SK-N-MC (cell line): Measurements from ENCODE around the gene CELA2A.
"Not testable (repeated sequence)": the region's sequence is repeated elsewhere in the genome, so short reads cannot be mapped to it uniquely, and the experiment has no call there.

Experiments used
- DNase-seq: peaks from one replicate; pipeline ENCODE4 v3.0.0-alpha.2; 2011; ENCODE audit warnings: low read depth, low spot score
- H3K27ac ChIP-seq: fragments of 200-600 bp; sonication (generic); 2 replicates; pipeline ENCODE4 v1.5.1; 2016; ENCODE audit warnings: mixed run types
- H3K36me3 ChIP-seq: fragments of 200-600 bp; sonication (generic); 2 replicates; pipeline ENCODE4 v1.6.1; 2017; ENCODE audit warnings: antibody characterized with exemption, low read length, mixed read lengths; ENCODE audit not compliant: insufficient read depth
- H3K4me3 ChIP-seq: fragments of 200-600 bp; sonication (generic); 2 replicates; pipeline ENCODE4 v1.5.1; 2016
- H3K9ac ChIP-seq: fragments of 200-600 bp; sonication (generic); 2 replicates; pipeline ENCODE4 v1.8.0; 2017; ENCODE audit warnings: mixed run types, mixed read lengths; ENCODE audit not compliant: insufficient read length
- H3K9me3 ChIP-seq: fragments of 200-600 bp; sonication (generic); 2 replicates; pipeline ENCODE4 v1.6.1; 2017; ENCODE audit warnings: low read depth, mild to moderate bottlenecking, antibody characterized with exemption, low read length, moderate library complexity, mixed read lengths
- EZH2 ChIP-seq: fragments of 200-600 bp; sonication (generic); IDR thresholded peaks from one replicate; pipeline ENCODE4 v1.6.1; 2017; ENCODE audit warnings: antibody characterized with exemption
- FOXP2 ChIP-seq: optimal IDR thresholded peaks from 2 replicates; pipeline ENCODE3; 2011; ENCODE audit warnings: mild to moderate bottlenecking, moderate library complexity; ENCODE audit not compliant: insufficient read depth; ENCODE audit errors: extremely low read length, control extremely low read depth
- POLR2AphosphoS5 ChIP-seq: IDR thresholded peaks from 2 replicates; pipeline ENCODE4 v1.6.1; 2012; ENCODE audit warnings: mild to moderate bottlenecking, low read depth, low read length, borderline replicate concordance

Gene CELA2A

DNA sequence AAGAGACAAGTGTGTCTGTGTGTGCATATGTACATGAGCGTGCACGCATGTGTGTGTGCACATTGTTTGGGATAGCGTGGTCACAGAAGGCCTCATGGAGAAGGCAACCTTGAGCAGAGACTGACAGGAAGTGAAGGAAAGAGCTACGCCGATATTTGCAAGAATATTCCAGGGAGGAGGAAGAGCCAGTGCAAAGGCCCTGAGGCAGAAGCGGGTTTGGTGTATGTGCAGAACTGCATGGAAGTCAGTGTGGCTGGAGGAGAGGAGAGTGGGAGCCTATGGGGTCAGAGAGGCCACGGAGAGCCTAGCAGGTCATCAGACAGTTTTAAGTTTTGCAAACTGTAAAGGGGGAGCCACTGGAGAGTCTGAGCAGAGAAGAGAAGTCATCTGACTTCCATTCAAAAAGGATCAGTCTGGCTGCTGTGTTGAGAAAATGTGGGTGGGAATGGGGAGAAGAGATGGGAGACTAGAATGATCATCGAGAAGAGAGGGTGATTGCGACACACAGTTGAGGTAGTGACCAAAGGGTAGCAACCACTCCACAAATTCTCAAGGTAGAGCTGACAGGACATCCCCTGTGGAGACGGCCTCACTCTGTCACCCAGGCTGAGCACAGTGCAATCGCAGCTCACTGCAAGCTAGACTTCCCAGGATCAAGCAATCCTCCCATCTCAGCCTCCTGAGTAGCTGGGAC, 23.3 kb downstream of the CELA2A start:
- Histone ChIP-seq H3K36me3 (no peaks in the 10 kb centered on the region), H3K9ac (no peak overlapping the region), H3K9me3 (no peaks in the 10 kb centered on the region), H3K4me3 (no peak overlapping the region), H3K27ac (no peak overlapping the region)
- no peak for TF ChIP-seq POLR2AphosphoS5
- DNase-seq: no peak

DNA sequence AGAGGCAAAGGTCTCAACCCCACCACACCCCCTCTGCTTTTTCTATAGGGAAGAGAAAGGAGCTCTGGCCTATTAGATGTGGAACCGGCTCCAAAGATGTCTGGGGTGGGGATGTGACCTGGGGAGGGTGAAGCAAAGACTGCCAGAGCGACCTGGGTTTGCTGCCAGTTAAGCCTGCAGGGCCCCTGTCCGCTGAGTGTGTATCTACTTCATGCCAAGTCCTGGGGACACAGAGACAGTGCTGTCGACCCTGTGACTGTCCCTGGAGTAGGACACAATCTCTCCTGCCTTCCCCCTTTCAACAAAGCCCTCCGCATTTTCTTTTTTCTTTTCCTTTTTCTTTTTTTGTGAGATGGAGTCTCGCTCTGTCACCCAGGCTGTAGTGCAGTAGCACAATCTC, 25.9 kb downstream of the CELA2A start:
- H3K4me3 ChIP-seq, DNase-seq, H3K9ac ChIP-seq, H3K9me3 ChIP-seq, H3K36me3 ChIP-seq, H3K27ac ChIP-seq: not testable (repeated sequence)

DNA sequence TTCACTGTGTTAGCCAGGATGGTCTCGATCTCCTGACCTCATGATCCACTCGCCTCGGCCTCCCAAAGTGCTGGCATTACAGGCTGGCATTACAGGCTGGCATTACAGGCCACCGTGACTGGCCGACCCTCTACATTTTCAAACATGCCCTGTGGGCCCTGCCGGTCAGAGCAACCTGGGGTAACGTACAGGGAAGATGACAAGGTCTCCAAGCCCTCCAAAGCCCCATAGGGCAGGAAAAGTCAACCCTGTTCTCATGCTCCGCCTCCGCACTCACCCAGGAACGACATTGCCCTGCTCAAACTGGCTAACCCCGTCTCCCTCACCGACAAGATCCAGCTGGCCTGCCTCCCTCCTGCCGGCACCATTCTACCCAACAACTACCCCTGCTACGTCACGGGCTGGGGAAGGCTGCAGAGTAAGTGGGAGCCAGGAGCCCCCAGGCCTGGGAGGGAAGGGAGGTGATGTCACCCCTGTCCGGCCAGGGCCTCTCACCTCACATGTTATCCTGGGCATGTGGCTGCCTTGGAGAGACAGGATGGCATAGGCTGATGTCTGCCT, 26.5 kb downstream of the CELA2A start:
- H3K36me3 ChIP-seq, DNase-seq, H3K9ac ChIP-seq, H3K9me3 ChIP-seq, H3K4me3 ChIP-seq, H3K27ac ChIP-seq: not testable (repeated sequence)

- TF ChIP-seq EZH2 (no peak), FOXP2 (no peak), POLR2AphosphoS5 (no peak)
- Histone ChIP-seq H3K4me3 (no peak overlapping the region), H3K36me3 (no peaks in the 10 kb centered on the region), H3K9ac (no peak overlapping the region), H3K9me3 (no peaks in the 10 kb centered on the region), H3K27ac (no peak overlapping the region)
- no peak for DNase-seq
Measured at GRCh38 chr1:15483971-15484370, 27.4 kb downstream of the CELA2A start.

DNA sequence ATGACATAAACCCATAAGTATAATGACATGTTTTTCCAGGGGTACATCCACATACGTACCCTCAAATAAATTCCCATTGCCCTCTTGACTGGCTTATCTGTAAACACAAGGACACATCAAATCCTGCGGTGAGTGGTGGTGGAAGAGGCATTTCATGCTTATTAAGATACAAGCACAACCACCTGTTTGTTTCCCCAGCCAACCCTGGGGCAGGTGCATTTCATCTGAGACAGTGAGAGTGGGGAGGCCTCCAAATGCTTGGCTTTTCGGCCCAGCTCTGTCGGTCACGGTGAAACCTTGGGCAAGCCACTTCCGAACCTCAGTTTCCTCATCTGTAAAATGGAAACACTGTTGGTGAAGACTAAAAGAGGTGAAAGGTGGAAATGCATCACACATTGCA, 27.9 kb downstream of the CELA2A start:
- DNase-seq, H3K27ac ChIP-seq, H3K9me3 ChIP-seq, H3K4me3 ChIP-seq, H3K36me3 ChIP-seq, H3K9ac ChIP-seq: not testable (repeated sequence)

GRCh38 chr1:15485636-15486035, 29.1 kb downstream of the CELA2A start:
- Histone ChIP-seq H3K27ac (no peak overlapping the region), H3K36me3 (no peaks in the 10 kb centered on the region), H3K9me3 (no peaks in the 10 kb centered on the region), H3K4me3 (no peak overlapping the region), H3K9ac (no peak overlapping the region)
- DNase-seq: no peak
- TF ChIP-seq FOXP2: no peak
- TF ChIP-seq EZH2: no peak
- TF ChIP-seq POLR2AphosphoS5: no peak

DNA sequence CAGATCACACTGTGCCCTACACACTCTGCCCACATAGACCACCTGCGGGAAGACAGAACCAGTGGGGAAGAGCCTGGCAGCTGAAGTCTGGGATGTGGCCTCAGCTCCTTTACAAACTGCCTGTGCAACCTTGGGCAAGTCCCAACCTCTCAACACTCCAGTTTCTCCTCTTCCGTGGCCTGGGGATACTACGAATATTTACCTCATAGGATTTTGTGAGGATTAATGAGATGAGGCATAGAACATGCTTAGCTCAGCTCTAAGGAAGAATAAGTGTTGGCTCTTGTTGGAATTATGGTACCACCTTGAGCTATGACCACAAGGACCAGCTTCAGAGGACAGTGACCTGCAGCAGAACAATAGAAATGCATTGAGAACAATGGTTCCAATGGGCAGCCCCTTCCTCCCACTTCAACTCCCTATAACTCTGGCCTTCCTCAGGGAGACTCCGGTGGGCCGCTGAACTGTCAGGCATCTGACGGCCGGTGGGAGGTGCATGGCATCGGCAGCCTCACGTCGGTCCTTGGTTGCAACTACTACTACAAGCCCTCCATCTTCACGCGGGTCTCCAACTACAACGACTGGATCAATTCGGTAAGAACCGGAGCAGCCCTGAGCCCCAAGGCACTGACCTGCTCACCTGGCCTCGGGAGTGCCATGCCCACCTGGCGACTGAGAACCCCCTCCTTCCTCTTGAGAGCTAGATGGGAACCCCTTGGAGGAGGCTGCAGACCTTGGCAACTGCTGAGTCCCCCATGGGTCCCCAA, 30.5 kb downstream of the CELA2A start:
- not testable (repeated sequence) for DNase-seq, H3K9ac ChIP-seq, H3K4me3 ChIP-seq, H3K27ac ChIP-seq, H3K9me3 ChIP-seq, H3K36me3 ChIP-seq

DNA sequence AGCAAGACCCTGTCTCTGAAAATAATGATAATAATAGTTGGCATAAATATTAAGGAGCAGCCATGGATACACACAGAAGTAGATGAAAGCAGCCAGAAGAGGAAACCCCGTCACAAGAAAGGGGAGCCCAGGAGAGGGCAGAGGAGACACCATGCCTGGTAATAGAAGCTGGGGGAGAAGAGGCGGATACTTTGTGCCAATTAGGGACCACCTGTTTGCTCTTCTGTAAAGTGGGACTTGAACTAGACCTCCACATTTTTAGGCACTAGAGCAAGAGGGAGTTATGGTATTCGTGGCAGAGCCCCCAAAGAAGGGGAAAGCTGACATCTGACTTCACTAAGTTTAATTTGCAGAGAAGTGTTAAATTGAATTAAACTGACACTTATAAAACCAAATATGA, 31.8 kb downstream of the CELA2A start:
- no peak overlapping the region for H3K9ac ChIP-seq
- no peak for DNase-seq

GRCh38 chr1:15489052-15489736, 32.7 kb downstream of the CELA2A start:
- Histone ChIP-seq H3K27ac (no peak overlapping the region), H3K9ac (no peak overlapping the region), H3K36me3 (no peaks in the 10 kb centered on the region), H3K9me3 (no peaks in the 10 kb centered on the region), H3K4me3 (no peak overlapping the region)
- no peak for DNase-seq
- TF ChIP-seq FOXP2 (no peak), EZH2 (no peak), POLR2AphosphoS5 (no peak)

More for the DNA sequence above, 31.8 kb downstream of the CELA2A start:
- H3K4me3 ChIP-seq: no peak overlapping the region
- H3K36me3 ChIP-seq: no peaks in the 10 kb centered on the region
- TF ChIP-seq FOXP2 (no peak), EZH2 (no peak), POLR2AphosphoS5 (no peak)
- no peaks in the 10 kb centered on the region for H3K9me3 ChIP-seq
- H3K27ac ChIP-seq: no peak overlapping the region

DNA sequence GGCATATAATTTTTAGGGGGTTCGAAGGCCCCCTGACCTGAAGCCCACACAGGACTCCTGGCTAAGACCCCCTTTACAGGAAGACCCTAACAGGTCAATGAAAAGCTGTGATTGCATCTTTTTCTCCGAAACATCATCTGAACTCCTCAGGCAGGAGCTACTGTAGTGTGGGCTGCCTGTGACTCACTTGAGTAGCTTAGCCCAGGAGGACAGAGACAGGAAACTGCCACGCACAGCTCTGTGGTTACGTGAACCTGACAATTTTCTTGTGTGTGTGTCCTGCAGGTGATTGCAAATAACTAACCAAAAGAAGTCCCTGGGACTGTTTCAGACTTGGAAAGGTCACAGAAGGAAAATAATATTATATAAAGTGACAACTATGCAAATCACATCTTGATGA, 34.5 kb downstream of the CELA2A start:
- H3K27ac ChIP-seq, H3K9me3 ChIP-seq, DNase-seq, H3K4me3 ChIP-seq, H3K36me3 ChIP-seq, H3K9ac ChIP-seq: not testable (repeated sequence)
